ENCODE data around the gene SNED1.

SNED1 gene

GRCh38 chr2:241069821-241070281, 71.4 kb downstream of the SNED1 start:
- H3K4me3 ChIP-seq (IDR thresholded peaks at IDR 0.05; ENCODE audit: insufficient read depth, low read depth, low read length): no peak overlapping the region
- no peaks in the 10 kb centered on the region for H3K36me3 ChIP-seq (ENCODE audit: insufficient read depth)

GRCh38 chr2:241070361-241070760, 71.9 kb downstream of the SNED1 start:
- Histone ChIP-seq H3K36me3 (ENCODE audit: insufficient read depth) (no peaks in the 10 kb centered on the region), H3K4me1 (ENCODE audit: low read depth, poor library complexity, severe bottlenecking) (no peaks in the 10 kb centered on the region), H3K27ac (no peak overlapping the region), H3K4me3 (IDR thresholded peaks at IDR 0.05; ENCODE audit: insufficient read depth, low read depth, low read length) (no peak overlapping the region), H2AFZ (ENCODE audit: low read depth) (no peak overlapping the region), H3K9ac (no peak overlapping the region), H4K20me1 (ENCODE audit: insufficient read depth) (no peaks in the 10 kb centered on the region), H3K4me2 (no peak overlapping the region), H3K79me2 (ENCODE audit: insufficient read depth, low read depth) (no peaks in the 10 kb centered on the region), H3K27me3 (ENCODE audit: insufficient read depth, low read depth) (peaks cover 7% of the 10 kb centered on the region; the same call in 1 of the 2 replicates)
- TF ChIP-seq CTCF (conservative IDR thresholded peaks at IDR 0.05; ENCODE audit: low read depth, low read length): no peak

More at GRCh38 chr2:241069821-241070281, 71.4 kb downstream of the SNED1 start:
- H3K27me3 ChIP-seq (ENCODE audit: insufficient read depth, low read depth): peaks cover 7% of the 10 kb centered on the region; the same call in 1 of the 2 replicates
- no peak overlapping the region for H2AFZ ChIP-seq (ENCODE audit: low read depth)
- no peak for TF ChIP-seq CTCF (conservative IDR thresholded peaks at IDR 0.05; ENCODE audit: low read depth, low read length)
- no peaks in the 10 kb centered on the region for H3K4me1 ChIP-seq (ENCODE audit: low read depth, poor library complexity, severe bottlenecking)
- no peak overlapping the region for H3K9ac ChIP-seq
- H3K27ac ChIP-seq: no peak overlapping the region
- H4K20me1 ChIP-seq (ENCODE audit: insufficient read depth): no peaks in the 10 kb centered on the region
- H3K4me2 ChIP-seq: no peak overlapping the region
- H3K79me2 ChIP-seq (ENCODE audit: insufficient read depth, low read depth): no peaks in the 10 kb centered on the region

- Histone ChIP-seq H2AFZ (ENCODE audit: low read depth) (no peak overlapping the region), H3K4me2 (no peak overlapping the region), H3K36me3 (ENCODE audit: insufficient read depth) (no peaks in the 10 kb centered on the region), H3K4me3 (IDR thresholded peaks at IDR 0.05; ENCODE audit: insufficient read depth, low read depth, low read length) (no peak overlapping the region), H3K27me3 (ENCODE audit: insufficient read depth, low read depth) (peaks cover 7% of the 10 kb centered on the region; the same call in 1 of the 2 replicates), H3K4me1 (ENCODE audit: low read depth, poor library complexity, severe bottlenecking) (no peaks in the 10 kb centered on the region), H4K20me1 (ENCODE audit: insufficient read depth) (no peaks in the 10 kb centered on the region), H3K9ac (no peak overlapping the region), H3K79me2 (ENCODE audit: insufficient read depth, low read depth) (no peaks in the 10 kb centered on the region), H3K27ac (no peak overlapping the region)
- TF ChIP-seq CTCF (conservative IDR thresholded peaks at IDR 0.05; ENCODE audit: low read depth, low read length): no peak
Measured at GRCh38 chr2:241070811-241071676, 72.6 kb downstream of the SNED1 start.

- Histone ChIP-seq H3K4me2 (no peak overlapping the region), H2AFZ (ENCODE audit: low read depth) (no peak overlapping the region), H3K79me2 (ENCODE audit: insufficient read depth, low read depth) (no peaks in the 10 kb centered on the region), H3K4me3 (IDR thresholded peaks at IDR 0.05; ENCODE audit: insufficient read depth, low read depth, low read length) (no peak overlapping the region), H3K9ac (no peak overlapping the region), H3K4me1 (ENCODE audit: low read depth, poor library complexity, severe bottlenecking) (no peaks in the 10 kb centered on the region), H3K36me3 (ENCODE audit: insufficient read depth) (no peaks in the 10 kb centered on the region), H4K20me1 (ENCODE audit: insufficient read depth) (no peaks in the 10 kb centered on the region), H3K27me3 (ENCODE audit: insufficient read depth, low read depth) (peaks cover 7% of the 10 kb centered on the region; the same call in 1 of the 2 replicates), H3K27ac (no peak overlapping the region)
- TF ChIP-seq CTCF (conservative IDR thresholded peaks at IDR 0.05; ENCODE audit: low read depth, low read length): no peak
Measured at GRCh38 chr2:241071677-241072111, 73.3 kb downstream of the SNED1 start.
